Skeletal muscle tissue (tissue), 4 donors: ENCODE data around the gene GPAT3. TPM values are rescaled to one million over a fixed set of nuclear protein-coding genes. Genes with fewer than 3 reads are reported as not detected.
A peak's percentile ranks its signal among the peaks of the same experiment; 100 is the strongest.

Experiments
- H3K27ac ChIP-seq: one replicate; pipeline ENCODE4 v1.7.0; 2013; ENCODE audit warnings: mild to moderate bottlenecking, low read depth, low read length, inconsistent platforms
- H3K27me3 ChIP-seq, 3 donors: one replicate each; pipeline ENCODE4 v1.7.0; 2013; ENCODE audit warnings: low read length in 3 of 3; ENCODE audit not compliant: control insufficient read depth in 3 of 3, insufficient read depth in 3 of 3
- H3K36me3 ChIP-seq, 3 donors: one replicate each; pipeline ENCODE4 v1.7.0; 2013; ENCODE audit warnings: low read length in 3 of 3; ENCODE audit not compliant: control insufficient read depth in 3 of 3, insufficient read depth in 3 of 3
- H3K4me1 ChIP-seq, 3 donors: one replicate each; pipeline ENCODE4 v1.7.0; 2013; ENCODE audit warnings: low read length in 3 of 3, mild to moderate bottlenecking in 3 of 3; ENCODE audit not compliant: control insufficient read depth in 3 of 3, insufficient read depth in 3 of 3
- H3K4me3 ChIP-seq, 3 donors: one replicate each; pipeline ENCODE4 v1.7.0; 2013; ENCODE audit warnings: low read length in 3 of 3
- H3K9ac ChIP-seq, 3 donors: one replicate each; pipeline ENCODE4 v1.7.0; 2013; ENCODE audit warnings: low read length in 3 of 3, mild to moderate bottlenecking in 3 of 3, moderate library complexity in 2 of 3, low read depth in 1 of 3
- H3K9me3 ChIP-seq, 3 donors: one replicate each; pipeline ENCODE4 v1.7.0; 2013; ENCODE audit warnings: low read length in 3 of 3; ENCODE audit not compliant: control insufficient read depth in 3 of 3
- total RNA-seq: library from RNA; depleted of rRNA; stranded (reverse); fragments of >200 nt; gene quantifications from one replicate; pipeline ENCODE4 v1.2.3, GENCODE V29; 2014
- donor health status: Osteomylitis.

Gene GPAT3
- total RNA-seq, 1 donor from 2014 or later, result 32.4 TPM

- no peaks in the 10 kb centered on the region for H3K9me3 ChIP-seq
- peak overlapping the region in 2 of 3 donors; percentile 28 to 30 for H3K4me3 ChIP-seq
- H3K9ac ChIP-seq, result peak overlapping the region in 2 of 3 donors; percentile 34 to 60
- H3K27me3 ChIP-seq, result no peaks in the 10 kb centered on the region
- H3K4me1 ChIP-seq, result peaks cover 17 to 26% (median 24%) of the 10 kb centered on the region in 3 donors
- peaks cover 0 to 2% (median 0%) of the 10 kb centered on the region in 3 donors for H3K36me3 ChIP-seq
- H3K27ac ChIP-seq, result peak overlapping the region; percentile 87
Observed at GRCh38 chr4:83548151-83548905, 12.4 kb downstream of the GPAT3 start.

GRCh38 chr4:83552083-83552482 is 16.2 kb downstream of the GPAT3 start:
- Histone ChIP-seq H3K4me1 (peaks cover 11 to 18% (median 16%) of the 10 kb centered on the region in 3 donors), H3K4me3 (no peak overlapping the region), H3K27me3 (no peaks in the 10 kb centered on the region), H3K27ac (no peak overlapping the region), H3K9me3 (no peaks in the 10 kb centered on the region), H3K9ac (no peak overlapping the region), H3K36me3 (no peaks in the 10 kb centered on the region)

- no peak overlapping the region for H3K4me3 ChIP-seq
- H3K9me3 ChIP-seq, result no peaks in the 10 kb centered on the region
- no peak overlapping the region for H3K9ac ChIP-seq
- no peaks in the 10 kb centered on the region for H3K27me3 ChIP-seq
- H3K36me3 ChIP-seq, result no peaks in the 10 kb centered on the region
- H3K4me1 ChIP-seq, result peaks cover 9 to 17% (median 16%) of the 10 kb centered on the region in 3 donors
- H3K27ac ChIP-seq, result no peak overlapping the region
Observed at GRCh38 chr4:83552924-83553323, 17.0 kb downstream of the GPAT3 start.

GRCh38 chr4:83556006-83556707 is 20.2 kb downstream of the GPAT3 start:
- H3K9ac ChIP-seq, result no peak overlapping the region
- no peaks in the 10 kb centered on the region for H3K36me3 ChIP-seq
- peak overlapping the region; percentile 27 for H3K27ac ChIP-seq
- H3K4me3 ChIP-seq, result no peak overlapping the region
- H3K9me3 ChIP-seq, result no peaks in the 10 kb centered on the region
- peaks cover 3 to 19% (median 12%) of the 10 kb centered on the region in 3 donors for H3K4me1 ChIP-seq
- H3K27me3 ChIP-seq, result no peaks in the 10 kb centered on the region

- no peak overlapping the region for H3K9ac ChIP-seq
- H3K27ac ChIP-seq, result peak overlapping the region; percentile 27
- H3K4me1 ChIP-seq, result peaks cover 5 to 22% (median 18%) of the 10 kb centered on the region in 3 donors
Observed at GRCh38 chr4:83556816-83557215, 20.9 kb downstream of the GPAT3 start.

GRCh38 chr4:83558059-83558653 is 22.2 kb downstream of the GPAT3 start:
- H3K9me3 ChIP-seq, result no peaks in the 10 kb centered on the region
- H3K9ac ChIP-seq, result no peak overlapping the region
- H3K4me1 ChIP-seq, result peaks cover 5 to 22% (median 17%) of the 10 kb centered on the region in 3 donors
- no peak overlapping the region for H3K4me3 ChIP-seq
- no peak overlapping the region for H3K27ac ChIP-seq
- no peaks in the 10 kb centered on the region for H3K36me3 ChIP-seq
- H3K27me3 ChIP-seq, result no peaks in the 10 kb centered on the region

More at GRCh38 chr4:83556816-83557215, 20.9 kb downstream of the GPAT3 start:
- Histone ChIP-seq H3K36me3 (no peaks in the 10 kb centered on the region), H3K4me3 (no peak overlapping the region), H3K9me3 (no peaks in the 10 kb centered on the region), H3K27me3 (no peaks in the 10 kb centered on the region)

- Histone ChIP-seq H3K9me3 (no peaks in the 10 kb centered on the region), H3K4me3 (no peak overlapping the region), H3K4me1 (peaks cover 5 to 22% (median 17%) of the 10 kb centered on the region in 3 donors), H3K27ac (no peak overlapping the region), H3K36me3 (no peaks in the 10 kb centered on the region), H3K9ac (no peak overlapping the region), H3K27me3 (no peaks in the 10 kb centered on the region)
Observed at GRCh38 chr4:83558680-83559079, 22.8 kb downstream of the GPAT3 start.

GRCh38 chr4:83560523-83560922 is 24.6 kb downstream of the GPAT3 start:
- Histone ChIP-seq H3K4me1 (peaks cover 5 to 22% (median 17%) of the 10 kb centered on the region in 3 donors), H3K36me3 (no peaks in the 10 kb centered on the region), H3K27ac (no peak overlapping the region), H3K4me3 (no peak overlapping the region), H3K9ac (no peak overlapping the region), H3K27me3 (no peaks in the 10 kb centered on the region), H3K9me3 (no peaks in the 10 kb centered on the region)

- peaks cover 5 to 22% (median 17%) of the 10 kb centered on the region in 3 donors for H3K4me1 ChIP-seq
- no peaks in the 10 kb centered on the region for H3K36me3 ChIP-seq
- no peaks in the 10 kb centered on the region for H3K27me3 ChIP-seq
- no peak overlapping the region for H3K27ac ChIP-seq
- H3K4me3 ChIP-seq, result no peak overlapping the region
- H3K9me3 ChIP-seq, result no peaks in the 10 kb centered on the region
- H3K9ac ChIP-seq, result no peak overlapping the region
Observed at GRCh38 chr4:83561381-83561780, 25.5 kb downstream of the GPAT3 start.

GRCh38 chr4:83563998-83564397 is 28.1 kb downstream of the GPAT3 start:
- H3K9ac ChIP-seq, result no peak overlapping the region
- no peaks in the 10 kb centered on the region for H3K9me3 ChIP-seq
- no peaks in the 10 kb centered on the region for H3K27me3 ChIP-seq
- H3K27ac ChIP-seq, result no peak overlapping the region
- H3K4me3 ChIP-seq, result no peak overlapping the region
- H3K36me3 ChIP-seq, result no peaks in the 10 kb centered on the region
- peaks cover 5 to 14% (median 13%) of the 10 kb centered on the region in 3 donors for H3K4me1 ChIP-seq
